Measurements from ENCODE around the gene UBE2O.

The UBE2O gene

GRCh38 chr17:76445697-76446448, 7.1 kb downstream of the UBE2O start:
- no peak for DNase-seq (ENCODE audit: low spot score)
- Histone ChIP-seq H3K27ac (no peak overlapping the region), H3K4me3 (no peak overlapping the region)
- no peak for TF ChIP-seq CTCF (IDR thresholded peaks at IDR 0.05)

DNA sequence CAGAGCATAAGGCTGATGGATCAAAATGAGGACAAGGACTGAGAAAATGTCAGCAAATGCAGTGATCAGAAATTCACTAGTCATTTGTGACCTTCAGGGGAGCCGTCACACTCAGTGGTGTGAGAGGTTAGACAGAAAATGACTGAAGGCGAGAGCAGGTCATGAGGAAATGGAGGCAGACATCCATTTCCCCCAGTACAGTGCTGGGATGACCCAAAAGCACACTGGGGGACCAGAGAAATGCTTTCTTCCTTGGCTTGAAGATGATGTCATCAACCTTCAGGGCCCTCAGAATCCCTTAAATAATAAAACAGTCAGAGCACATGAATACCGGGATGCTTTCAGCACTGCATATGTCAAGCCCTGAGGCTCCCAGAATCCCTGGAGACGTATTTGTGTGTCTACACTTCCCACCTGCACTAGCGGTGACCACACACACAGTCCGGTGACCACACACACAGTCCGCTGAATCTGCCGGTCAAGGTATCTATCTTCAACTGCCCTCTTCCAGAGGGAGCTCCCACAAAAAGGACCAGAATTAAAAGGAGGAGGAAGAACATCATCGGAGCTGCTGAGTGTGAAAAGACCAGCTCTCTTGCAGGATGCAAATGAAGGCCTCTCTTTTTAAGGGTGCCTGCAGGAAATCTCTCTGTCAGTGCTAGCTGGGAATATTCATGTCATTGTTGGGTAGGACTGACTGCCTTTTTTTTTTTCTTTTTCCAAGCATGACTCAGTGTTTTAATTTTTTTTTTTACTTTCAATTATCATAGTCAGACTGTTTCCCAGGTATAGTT, 8.2 kb downstream of the UBE2O start:
- Histone ChIP-seq H3K4me3 (no peak overlapping the region), H3K27ac (no peak overlapping the region)
- DNase-seq (ENCODE audit: low spot score) = no peak
- TF ChIP-seq CTCF (IDR thresholded peaks at IDR 0.05) = no peak

DNA sequence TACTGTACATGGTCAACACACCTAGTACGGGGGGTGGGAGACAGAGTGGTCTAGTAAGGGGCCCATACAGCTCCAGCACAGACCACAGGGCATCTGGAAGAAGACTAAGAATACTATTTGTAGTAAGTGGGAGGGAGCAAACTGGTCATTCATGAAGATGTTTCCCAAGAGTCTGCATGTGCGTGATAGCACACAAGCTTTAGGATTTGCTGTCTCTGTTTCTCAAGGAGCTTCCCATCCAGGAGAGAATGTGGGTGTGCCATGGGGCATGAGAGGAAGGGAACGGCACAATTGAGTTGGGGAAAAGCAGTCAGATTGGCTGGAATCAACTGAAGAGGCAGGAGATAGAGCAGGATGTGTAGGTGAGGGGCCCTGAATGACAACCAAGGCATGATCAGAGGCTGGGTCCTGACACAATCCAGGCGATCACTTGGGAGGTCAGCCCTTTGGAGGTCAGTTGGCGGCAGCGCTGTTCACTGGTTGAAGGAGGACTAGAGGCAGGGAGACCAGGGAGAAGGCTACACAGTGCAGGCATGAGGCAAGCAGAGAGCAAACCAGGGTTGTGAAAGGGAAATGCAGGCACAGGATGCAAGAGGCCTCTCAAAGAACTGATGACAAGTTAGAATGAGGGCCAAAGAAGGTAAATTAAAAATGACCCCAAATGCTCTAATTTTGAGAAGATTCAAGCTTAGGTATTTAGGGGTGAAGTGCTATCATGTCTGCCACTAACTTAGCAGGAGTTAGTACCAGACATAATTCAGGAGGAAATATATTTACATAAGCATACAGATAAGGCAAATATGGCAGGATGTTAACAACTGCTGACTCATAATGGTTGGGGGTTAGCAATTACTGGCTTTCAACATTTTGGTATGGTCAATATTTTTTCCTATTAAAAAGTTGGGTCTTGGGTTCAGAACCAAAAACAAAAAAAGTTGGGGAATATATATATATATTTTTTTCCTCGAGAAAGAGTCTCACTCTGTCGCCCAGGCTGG, 10.3 kb downstream of the UBE2O start:
- Histone ChIP-seq H3K27ac (no peak overlapping the region), H3K4me3 (no peak overlapping the region)
- no peak for DNase-seq (ENCODE audit: low spot score)
- TF ChIP-seq CTCF (IDR thresholded peaks at IDR 0.05) = no peak

DNA sequence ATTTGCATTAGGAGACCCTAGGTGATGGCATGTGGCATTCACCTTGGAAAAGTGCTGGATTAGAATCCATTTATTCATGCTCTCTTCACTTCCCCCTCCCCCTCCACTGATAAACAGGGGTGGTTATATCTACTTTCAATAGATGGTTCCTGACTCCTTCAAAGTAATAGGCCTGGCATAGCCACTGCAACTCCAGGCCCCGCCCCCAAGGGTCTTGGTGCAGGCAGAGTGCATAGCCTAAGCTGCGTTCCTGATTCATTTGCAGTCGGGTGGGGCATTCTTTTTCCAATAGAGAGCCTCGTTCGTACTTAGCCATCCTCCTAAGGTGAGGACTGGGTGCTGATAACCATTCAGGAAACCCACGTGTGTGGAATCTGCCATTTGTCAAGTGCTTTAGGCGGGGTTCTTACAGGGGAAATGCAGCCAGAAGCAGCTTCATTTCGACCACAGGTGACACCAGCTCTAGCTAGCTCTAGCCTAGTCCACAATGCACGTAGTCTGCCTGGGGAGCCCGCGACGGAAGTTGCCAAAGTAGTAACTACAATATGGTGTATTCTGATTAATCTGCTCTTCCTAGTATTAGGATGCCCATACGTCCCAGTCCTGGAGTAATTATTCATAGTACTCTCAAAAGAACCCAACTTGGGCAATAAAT, 11.1 kb downstream of the UBE2O start:
- Histone ChIP-seq H3K4me3 (no peak overlapping the region), H3K27ac (no peak overlapping the region)
- no peak for TF ChIP-seq CTCF (IDR thresholded peaks at IDR 0.05)
- no peak for DNase-seq (ENCODE audit: low spot score)

- DNase-seq (ENCODE audit: low spot score) = no peak
- TF ChIP-seq CTCF (IDR thresholded peaks at IDR 0.05) = no peak
- Histone ChIP-seq H3K4me3 (no peak overlapping the region), H3K27ac (no peak overlapping the region)
These were observed 12.1 kb downstream of the UBE2O start for GRCh38 chr17:76440751-76441362.

GRCh38 chr17:76439314-76439928, 13.5 kb downstream of the UBE2O start:
- H3K27ac ChIP-seq = no peak overlapping the region
- DNase-seq (ENCODE audit: low spot score) = no peak
- no peak for TF ChIP-seq CTCF (IDR thresholded peaks at IDR 0.05)
- no peak overlapping the region for H3K4me3 ChIP-seq
